Measurements from ENCODE around the gene DCDC2B. TPM values are rescaled to one million over a fixed set of nuclear protein-coding genes. Genes with fewer than 3 reads are reported as not detected.

The DCDC2B gene
- total RNA-seq, 1 experiment from 2014 or later, result not detected

DNA sequence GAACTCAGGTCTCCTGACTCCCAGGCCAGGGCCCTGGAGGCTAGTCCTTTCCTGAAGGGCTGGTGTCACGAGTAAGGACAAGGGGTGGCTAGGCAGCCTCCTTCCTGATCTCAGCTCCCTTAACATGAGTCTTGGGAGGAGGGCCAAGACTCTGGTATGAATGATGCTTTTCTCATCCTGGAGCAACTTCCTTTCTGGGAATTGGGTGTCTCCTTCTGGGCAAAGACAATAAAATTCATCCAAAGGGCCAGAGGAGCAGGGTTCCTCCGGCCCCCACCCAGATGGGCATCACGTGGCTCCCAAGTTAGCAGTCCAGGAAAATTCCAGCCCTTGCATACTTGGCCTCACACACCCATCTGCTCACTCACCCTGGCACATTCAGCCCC is 38.0 kb downstream of the DCDC2B start, which contains the start of gene FAM167B:
FAM167B (plus strand) TSS at position 335 of the 386 bp plus-strand sequence. CDS start 200 bp downstream, outside the sequence.
- Histone ChIP-seq H2AK5ac (ENCODE audit: insufficient read length, low read length) (no peak within 1 kb of the TSS), H2BK5ac (ENCODE audit: insufficient read length, low read length) (no peak within 1 kb of the TSS), H3K9ac (ENCODE audit: extremely low read depth, insufficient read length, low read length) (no peak within 1 kb of the TSS), H3K79me1 (ENCODE audit: insufficient read depth, low read depth, low read length, poor library complexity, severe bottlenecking) (no peaks in the 10 kb centered on the region), H2BK20ac (ENCODE audit: low read depth, low read length, poor library complexity, severe bottlenecking) (no peak within 1 kb of the TSS), H2AFZ (ENCODE audit: low read length) (no peak within 1 kb of the TSS), H3K4me1 (ENCODE audit: insufficient read depth, low read length) (peaks cover 4% of the 10 kb centered on the region; the same call in 1 of the 2 replicates), H3K56ac (ENCODE audit: insufficient read length, low read depth, low read length) (no peak within 1 kb of the TSS), H2BK12ac (ENCODE audit: insufficient read length, low read depth, low read length) (no peak within 1 kb of the TSS), H3K27me3 (ENCODE audit: insufficient read depth, low read length) (no peaks in the 10 kb centered on the region), H4K5ac (ENCODE audit: insufficient read length, low read depth, low read length) (no peak within 1 kb of the TSS), H3K4ac (ENCODE audit: low read depth, low read length) (no peak within 1 kb of the TSS), H3K18ac (ENCODE audit: insufficient read length, low read depth, low read length) (no peak within 1 kb of the TSS), H3K4me2 (ENCODE audit: insufficient read depth, insufficient read length, low read length) (no peak within 1 kb of the TSS), H3K14ac (ENCODE audit: insufficient read depth, low read length) (no peak within 1 kb of the TSS), H3K9me3 (ENCODE audit: control insufficient read depth, low read depth, low read length) (no peaks in the 10 kb centered on the region), H2BK120ac (ENCODE audit: low read depth, low read length, poor library complexity, severe bottlenecking) (no peak within 1 kb of the TSS), H4K20me1 (ENCODE audit: control insufficient read depth, insufficient read depth, insufficient read length) (no peaks in the 10 kb centered on the region), H3T11ph (ENCODE audit: low read length) (no peak within 1 kb of the TSS), H4K8ac (replicated peaks; ENCODE audit: insufficient read length, low read depth, low read length) (no peak within 1 kb of the TSS), H3K79me2 (ENCODE audit: insufficient read depth, low read length) (no peaks in the 10 kb centered on the region), H4K91ac (ENCODE audit: insufficient read length, low read depth, low read length) (no peak within 1 kb of the TSS), H2BK15ac (ENCODE audit: low read depth, low read length) (no peak within 1 kb of the TSS), H3K23me2 (ENCODE audit: insufficient read length, low read depth, low read length, poor library complexity, severe bottlenecking) (no peaks in the 10 kb centered on the region), H3K23ac (ENCODE audit: insufficient read length, low read depth, low read length) (no peak within 1 kb of the TSS), H3K27ac (ENCODE audit: insufficient read length, low read depth, low read length) (no peak within 1 kb of the TSS)
- no CpG with 5 or more reads among the region's 3 CpGs for WGBS (ENCODE audit: extremely low coverage, insufficient read length, low lambda C conversion rate)
- Mint-ChIP-seq H3K9me3 (no peaks in the 10 kb centered on the region), H3K4me1 (peaks cover 28 to 34% of the 10 kb centered on the region in 2 experiments), H3K27ac (peak within 1 kb of the TSS; percentile 23 to 65 (median 39); a peak in 3 of 7 replicates), H3K4me3 (peak within 1 kb of the TSS in 1 of 2 experiments; percentile 47; a peak in 2 of 5 replicates), H3K27me3 (ENCODE audit: low read depth) (peaks cover 6% of the 10 kb centered on the region), H3K36me3 (ENCODE audit: insufficient read depth in 1 of 3, low read depth in 3 of 3) (no peaks in the 10 kb centered on the region)
- TF ChIP-seq, protein P1, sequence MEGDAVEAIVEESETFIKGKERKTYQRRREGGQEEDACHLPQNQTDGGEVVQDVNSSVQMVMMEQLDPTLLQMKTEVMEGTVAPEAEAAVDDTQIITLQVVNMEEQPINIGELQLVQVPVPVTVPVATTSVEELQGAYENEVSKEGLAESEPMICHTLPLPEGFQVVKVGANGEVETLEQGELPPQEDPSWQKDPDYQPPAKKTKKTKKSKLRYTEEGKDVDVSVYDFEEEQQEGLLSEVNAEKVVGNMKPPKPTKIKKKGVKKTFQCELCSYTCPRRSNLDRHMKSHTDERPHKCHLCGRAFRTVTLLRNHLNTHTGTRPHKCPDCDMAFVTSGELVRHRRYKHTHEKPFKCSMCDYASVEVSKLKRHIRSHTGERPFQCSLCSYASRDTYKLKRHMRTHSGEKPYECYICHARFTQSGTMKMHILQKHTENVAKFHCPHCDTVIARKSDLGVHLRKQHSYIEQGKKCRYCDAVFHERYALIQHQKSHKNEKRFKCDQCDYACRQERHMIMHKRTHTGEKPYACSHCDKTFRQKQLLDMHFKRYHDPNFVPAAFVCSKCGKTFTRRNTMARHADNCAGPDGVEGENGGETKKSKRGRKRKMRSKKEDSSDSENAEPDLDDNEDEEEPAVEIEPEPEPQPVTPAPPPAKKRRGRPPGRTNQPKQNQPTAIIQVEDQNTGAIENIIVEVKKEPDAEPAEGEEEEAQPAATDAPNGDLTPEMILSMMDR (conservative IDR thresholded peaks at IDR 0.05), result no peak
- DNase-seq, result no peak
